Endothelial cell of umbilical vein (primary cell): ENCODE data around the gene TMIE. TPM values are rescaled to one million over a fixed set of nuclear protein-coding genes. Genes with fewer than 3 reads are reported as not detected.

Source experiments
- BruUV-seq: library from RNA; stranded (reverse); fragments of 400-500 nt; replicated peaks from 2 replicates; lab custom pipeline; 2021; lab: Mats Ljungman, UMichigan
- CTCF ChIA-PET: fragments of 300-600, 350-600 bp; sonication (Branson Sonifier 250); formaldehyde crosslinking; loops from one replicate; lab custom pipeline; 2021; ENCODE audit warnings: antibody characterized with exemption, inconsistent platforms; lab: Charles Lee
- POLR2A ChIA-PET: fragments of 300-600, 350-600 bp; sonication (Branson Sonifier 250); formaldehyde crosslinking; loops from one replicate; lab custom pipeline; 2021; ENCODE audit warnings: antibody characterized with exemption, inconsistent platforms; lab: Charles Lee
- DNase-seq: peaks from one replicate; pipeline ENCODE4 v3.0.0-alpha.2; 2011; ENCODE audit warnings: low read depth, low spot score
- FAIRE-seq: peaks from 2 replicates; lab custom pipeline; 2011; peaks lifted over from hg19 to GRCh38; lab: Jason Lieb, UNC
- H2AFZ ChIP-seq: 2 replicates; pipeline ENCODE4 v1.6.0; 2012; ENCODE audit warnings: low read depth, low read length, control low read depth, inconsistent platforms
- H3K27ac ChIP-seq: 2 replicates; pipeline ENCODE4 v1.5.1; 2011; ENCODE audit warnings: low read depth, mild to moderate bottlenecking, control low read depth, low read length, moderate library complexity; ENCODE audit not compliant: insufficient read depth
- H3K27me3 ChIP-seq, 2 experiments: 2 replicates each; pipeline versions ENCODE4 v1.6.0 to v1.6.1; 2011; ENCODE audit warnings: low read length in 2 of 2, mixed read lengths in 1 of 2; ENCODE audit not compliant: control insufficient read depth in 2 of 2, insufficient read depth in 2 of 2
- H3K36me3 ChIP-seq, 2 experiments: 2 replicates in 1 of 2; 3 replicates in 1 of 2; pipeline ENCODE4 v1.5.1; 2011; ENCODE audit warnings: low read length in 2 of 2, mild to moderate bottlenecking in 1 of 2, moderate library complexity in 1 of 2; ENCODE audit not compliant: control insufficient read depth in 2 of 2, insufficient read depth in 2 of 2; ENCODE audit errors: extremely low read depth in 1 of 2
- H3K4me1 ChIP-seq: 3 replicates; pipeline ENCODE4 v1.5.1; 2011; ENCODE audit warnings: mild to moderate bottlenecking, low read length; ENCODE audit not compliant: control insufficient read depth, insufficient read depth; ENCODE audit errors: extremely low read depth
- H3K4me2 ChIP-seq: 2 replicates; pipeline ENCODE4 v1.6.1; 2011; ENCODE audit warnings: low read length, control low read depth, mixed read lengths; ENCODE audit not compliant: insufficient read depth
- H3K4me3 ChIP-seq, 3 experiments: fragments of 200-600 bp in 1 of 3; sonication (generic), shearing (Covaris generic) in 1 of 3; replicated peaks in 1 of 3; 2 replicates each; pipeline ENCODE4 v1.5.1; 2011 to 2016; ENCODE audit warnings: control low read depth in 3 of 3, low read length in 3 of 3, mild to moderate bottlenecking in 2 of 3, inconsistent platforms in 1 of 3, low read depth in 1 of 3, moderate library complexity in 1 of 3; ENCODE audit not compliant: insufficient read depth in 1 of 3
- H3K79me2 ChIP-seq: 2 replicates; pipeline ENCODE4 v1.6.0; 2012; ENCODE audit warnings: low read length, inconsistent platforms; ENCODE audit not compliant: control insufficient read depth, insufficient read depth
- H3K9ac ChIP-seq: replicated peaks from 2 replicates; pipeline ENCODE3; 2011; ENCODE audit warnings: low read length, control low read depth; ENCODE audit not compliant: insufficient read depth; ENCODE audit errors: extremely low read depth
- H3K9me1 ChIP-seq: replicated peaks from 3 replicates; pipeline ENCODE4 v1.6.0; 2011; ENCODE audit warnings: mild to moderate bottlenecking, low read length; ENCODE audit not compliant: control insufficient read depth, insufficient read depth; ENCODE audit errors: extremely low read depth
- H3K9me3 ChIP-seq: replicated peaks from 2 replicates; pipeline ENCODE4 v1.5.1; 2012; ENCODE audit warnings: low read length, inconsistent platforms; ENCODE audit not compliant: control insufficient read depth, insufficient read depth
- H4K20me1 ChIP-seq: replicated peaks from 2 replicates; pipeline ENCODE3; 2011; ENCODE audit warnings: mild to moderate bottlenecking, low read length; ENCODE audit not compliant: control insufficient read depth, insufficient read depth; ENCODE audit errors: extremely low read depth
- EZH2 ChIP-seq: IDR thresholded peaks from 2 replicates; pipeline ENCODE4 v1.6.1; 2012; ENCODE audit warnings: borderline replicate concordance, low read depth, mild to moderate bottlenecking, moderate library complexity, low read length, inconsistent platforms; ENCODE audit not compliant: severe bottlenecking
- FOS ChIP-seq: IDR thresholded peaks from 2 replicates; pipeline ENCODE4 v1.6.1; 2011; ENCODE audit warnings: mild to moderate bottlenecking, low read length, moderate library complexity, borderline replicate concordance; ENCODE audit not compliant: insufficient read depth
- GATA2 ChIP-seq: IDR thresholded peaks from 2 replicates; pipeline ENCODE4 v1.7.0; 2011; ENCODE audit warnings: low read depth, mild to moderate bottlenecking, moderate library complexity, mixed read lengths, low read length; ENCODE audit not compliant: insufficient read length, insufficient read depth
- JUN ChIP-seq: IDR thresholded peaks from 2 replicates; pipeline ENCODE4 v1.6.1; 2011; ENCODE audit warnings: borderline replicate concordance, low read depth; ENCODE audit not compliant: insufficient read length, insufficient read depth
- MYC ChIP-seq: IDR thresholded peaks from one replicate; pipeline ENCODE4 v1.6.1; 2011; ENCODE audit warnings: mild to moderate bottlenecking, low read depth, low read length
- POLR2A ChIP-seq: IDR thresholded peaks from 2 replicates; pipeline ENCODE4 v1.6.1; 2012; ENCODE audit warnings: low read depth, mild to moderate bottlenecking, control low read depth, low read length
- POLR2AphosphoS5 ChIP-seq: IDR thresholded peaks from 2 replicates; pipeline ENCODE4 v1.6.1; 2012; ENCODE audit warnings: low read depth, mild to moderate bottlenecking, control low read depth, low read length, moderate library complexity; ENCODE audit not compliant: insufficient read depth
- dilution Hi-C: fragments of 300-500 bp; cut with MboI; formaldehyde crosslinking; loops from one replicate; pipeline ENCODE4 v1.15.0; 2019; ENCODE audit warnings: low sequenced_read_pairs; ENCODE audit not compliant: extremely low pct_ligation_motif_present
- intact Hi-C: fragments of 100-400 bp; cut with micrococcal nuclease; formaldehyde crosslinking; loops from one replicate; pipeline ENCODE4 v1.10.0; 2022
- polyA plus RNA-seq, 4 experiments: library from polyadenylated mRNA; depleted of rRNA in 3 of 4; stranded (reverse) in 3 of 4; unstranded in 1 of 4; fragments of >200 nt; gene quantifications; 2 replicates each; pipeline versions ENCODE4 v1.2.1 to v1.2.3, GENCODE V29; 2011 to 2012; ENCODE audit warnings: missing spikeins in 1 of 4
- total RNA-seq: library from RNA; stranded (reverse); gene quantifications from 2 replicates; pipeline ENCODE4 v1.2.3, GENCODE V29; 2021
- TF ChIP-seq, protein P1 (sequence below), 2 donors: IDR thresholded peaks; 1 replicate in 1 of 2; 2 replicates in 1 of 2; pipeline ENCODE4 v1.5.1; 2011; ENCODE audit warnings: low read length in 2 of 2, mild to moderate bottlenecking in 2 of 2, moderate library complexity in 2 of 2, control low read depth in 1 of 2, inconsistent platforms in 1 of 2, low read depth in 1 of 2; ENCODE audit not compliant: insufficient read depth in 1 of 2; ENCODE audit errors: extremely low read depth in 1 of 2
- TF ChIP-seq, protein P2 (sequence below): IDR thresholded peaks from 2 replicates; pipeline ENCODE4 v1.6.1; 2011; ENCODE audit not compliant: insufficient read depth, insufficient read length

The TMIE gene
- total and polyA plus RNA-seq, 2 donors (not counting 3 experiments of a cell fraction or from before 2014, with no cell fraction given) = 0.15 to 0.27 TPM

- no TSS peak for BruUV-seq
- no peaks in the 10 kb centered on the region for H3K4me1 ChIP-seq
- dilution Hi-C loops = no loop called here
Measured at GRCh38 chr3:46733026-46733800, 32.0 kb downstream of the TMIE start.

More at GRCh38 chr3:46733026-46733800, 32.0 kb downstream of the TMIE start:
- no peak overlapping the region for H3K4me2 ChIP-seq
- no peak overlapping the region for H3K4me3 ChIP-seq
- H3K9ac ChIP-seq = no peak overlapping the region
- ChIA-PET POLR2A (no interaction called here), CTCF (interaction anchor here (0.9 to 1.4 kb wide), 3 partner anchors 161 to 176 kb away, joined by 3 to 4 read pairs (median 4); no protein-coding TSS in a partner anchor)
- FAIRE-seq (no peak), DNase-seq (no peak)
- H3K9me1 ChIP-seq = no peaks in the 10 kb centered on the region
- no peak overlapping the region for H3K27ac ChIP-seq
- H3K27me3 ChIP-seq = peaks cover 5 to 11% of the 10 kb centered on the region in 2 experiments
- H3K79me2 ChIP-seq = no peaks in the 10 kb centered on the region
- TF ChIP-seq, protein P1, sequence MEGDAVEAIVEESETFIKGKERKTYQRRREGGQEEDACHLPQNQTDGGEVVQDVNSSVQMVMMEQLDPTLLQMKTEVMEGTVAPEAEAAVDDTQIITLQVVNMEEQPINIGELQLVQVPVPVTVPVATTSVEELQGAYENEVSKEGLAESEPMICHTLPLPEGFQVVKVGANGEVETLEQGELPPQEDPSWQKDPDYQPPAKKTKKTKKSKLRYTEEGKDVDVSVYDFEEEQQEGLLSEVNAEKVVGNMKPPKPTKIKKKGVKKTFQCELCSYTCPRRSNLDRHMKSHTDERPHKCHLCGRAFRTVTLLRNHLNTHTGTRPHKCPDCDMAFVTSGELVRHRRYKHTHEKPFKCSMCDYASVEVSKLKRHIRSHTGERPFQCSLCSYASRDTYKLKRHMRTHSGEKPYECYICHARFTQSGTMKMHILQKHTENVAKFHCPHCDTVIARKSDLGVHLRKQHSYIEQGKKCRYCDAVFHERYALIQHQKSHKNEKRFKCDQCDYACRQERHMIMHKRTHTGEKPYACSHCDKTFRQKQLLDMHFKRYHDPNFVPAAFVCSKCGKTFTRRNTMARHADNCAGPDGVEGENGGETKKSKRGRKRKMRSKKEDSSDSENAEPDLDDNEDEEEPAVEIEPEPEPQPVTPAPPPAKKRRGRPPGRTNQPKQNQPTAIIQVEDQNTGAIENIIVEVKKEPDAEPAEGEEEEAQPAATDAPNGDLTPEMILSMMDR (IDR thresholded peaks at IDR 0.05; ENCODE audit: extremely low read depth in 1 of 2, insufficient read depth in 1 of 2, low read depth in 1 of 2, low read length in 2 of 2) = no peak
- no peak for TF ChIP-seq POLR2A
- TF ChIP-seq GATA2 = no peak
- TF ChIP-seq, protein P2, sequence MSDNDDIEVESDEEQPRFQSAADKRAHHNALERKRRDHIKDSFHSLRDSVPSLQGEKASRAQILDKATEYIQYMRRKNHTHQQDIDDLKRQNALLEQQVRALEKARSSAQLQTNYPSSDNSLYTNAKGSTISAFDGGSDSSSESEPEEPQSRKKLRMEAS = no peak
- TF ChIP-seq FOS = no peak
- TF ChIP-seq EZH2 = no peak
- no peak for TF ChIP-seq POLR2AphosphoS5
- no peak for TF ChIP-seq JUN
- no peak for TF ChIP-seq MYC
- no peaks in the 10 kb centered on the region for H3K36me3 ChIP-seq
- H4K20me1 ChIP-seq = no peaks in the 10 kb centered on the region
- intact Hi-C loops = no loop called here
- no peaks in the 10 kb centered on the region for H3K9me3 ChIP-seq
- no peak overlapping the region for H2AFZ ChIP-seq
